Measurements from ENCODE around the gene GRID1.

The GRID1 gene

DNA sequence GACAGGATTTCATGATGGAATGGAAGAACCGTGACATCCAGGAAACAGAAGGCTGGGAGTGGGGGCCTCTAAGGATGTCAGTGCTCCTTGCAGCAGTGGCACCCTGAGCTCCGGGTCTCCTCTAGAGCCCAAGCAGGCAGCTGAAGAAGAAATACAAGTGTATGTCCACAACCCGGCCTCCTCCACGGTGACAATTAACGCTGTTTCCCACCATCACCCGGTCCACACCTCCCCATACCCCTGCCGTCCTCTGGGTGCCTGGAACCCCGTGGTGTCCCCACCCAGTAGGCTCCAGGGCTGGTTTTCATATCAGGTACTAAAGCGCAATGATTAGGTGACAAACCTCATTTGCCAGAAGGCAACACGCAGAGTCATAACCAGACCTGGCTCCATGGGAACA, 30.3 kb downstream of the GRID1 start:
- no peak for DNase-seq

DNA sequence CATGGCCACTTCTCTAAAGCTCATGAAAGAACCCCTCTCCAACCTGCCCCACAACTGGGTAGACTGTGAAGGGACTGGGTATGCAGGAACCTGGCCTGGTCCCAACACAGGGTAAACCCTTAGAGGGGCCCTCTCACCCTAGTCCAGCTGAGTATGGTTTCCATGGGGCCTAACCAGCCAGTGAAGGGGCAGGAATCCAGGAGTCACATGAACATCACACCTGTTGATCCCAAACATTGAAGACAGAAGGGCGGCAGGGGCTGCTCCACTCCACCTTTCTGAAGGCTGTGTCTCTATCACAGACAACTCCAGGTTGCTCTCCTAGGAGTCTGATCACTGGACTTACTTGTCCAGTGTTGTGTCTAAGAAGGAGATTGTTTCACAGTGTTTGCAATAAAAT, 30.8 kb downstream of the GRID1 start:
- DNase-seq, result no peak

DNA sequence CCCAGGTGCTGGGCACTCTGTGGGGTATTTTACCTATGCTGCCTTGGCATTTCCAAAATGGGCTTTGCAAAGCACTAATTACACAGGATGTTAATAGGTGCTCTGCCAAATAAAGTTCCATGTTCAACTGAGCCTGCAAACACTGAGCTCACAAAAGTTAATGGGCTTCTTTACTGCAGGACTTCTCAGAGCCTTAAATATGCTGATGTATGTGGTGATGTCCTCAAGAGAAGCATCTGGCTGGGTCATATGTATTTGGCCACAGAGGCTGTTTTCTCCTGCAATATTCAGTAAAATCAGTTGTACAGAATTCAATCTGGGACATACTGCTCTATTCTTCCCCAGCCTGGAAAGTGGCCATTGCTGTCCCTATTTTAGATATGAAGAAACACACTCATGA, 31.3 kb downstream of the GRID1 start:
- no peak for DNase-seq

GRCh38 chr10:86334488-86335085, 32.0 kb downstream of the GRID1 start:
- DNase-seq, result no peak

GRCh38 chr10:86333826-86334487, 32.6 kb downstream of the GRID1 start:
- no peak for DNase-seq

- no peak for DNase-seq
Measured at GRCh38 chr10:86331861-86332260, 34.7 kb downstream of the GRID1 start.

DNA sequence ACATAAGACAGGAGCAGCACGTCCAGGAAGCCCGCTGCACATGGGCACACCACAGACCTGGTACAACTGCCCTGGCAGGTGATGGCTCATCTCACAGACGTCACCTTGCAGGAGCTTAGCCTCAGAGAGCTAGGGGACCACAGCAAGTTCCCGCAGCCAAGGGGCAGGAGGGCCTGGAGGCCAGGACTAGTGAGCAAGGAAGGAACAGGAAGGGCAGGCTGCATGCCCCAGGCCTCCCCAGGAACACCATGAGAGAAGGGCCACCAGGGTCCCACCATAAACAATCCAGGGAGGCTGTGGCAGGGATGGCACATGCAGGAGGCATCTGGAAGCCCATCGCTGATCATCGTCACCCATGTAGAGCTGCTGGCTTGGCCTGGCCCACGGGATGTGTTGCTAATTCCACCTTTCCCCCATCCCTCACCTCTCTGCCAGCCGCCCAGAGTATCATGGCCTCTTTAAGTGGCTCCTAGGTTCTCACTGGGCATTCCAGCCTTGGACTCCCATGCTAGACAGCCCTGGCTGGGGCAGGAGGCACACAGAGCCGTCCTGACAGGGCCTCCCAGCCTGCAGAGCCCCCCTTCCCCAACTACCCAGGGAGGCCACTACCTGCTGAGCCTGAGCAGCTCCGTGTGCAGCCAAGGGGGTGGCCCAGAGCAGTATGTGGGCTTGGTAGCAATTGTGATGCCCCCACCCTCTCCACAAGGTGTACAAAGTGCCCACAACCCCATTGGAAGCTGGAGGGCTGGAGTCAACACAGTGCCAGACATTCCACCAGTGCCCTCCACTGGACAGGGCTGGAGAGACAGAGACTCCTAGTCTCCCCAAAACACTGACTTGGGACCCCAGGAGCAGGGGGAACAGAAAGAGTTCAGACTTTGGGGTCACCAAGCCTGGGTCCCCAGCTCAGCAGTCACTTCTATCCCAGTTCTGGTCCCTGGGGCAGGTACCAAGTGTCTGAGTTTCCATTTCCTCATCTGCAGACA, 35.5 kb downstream of the GRID1 start:
- DNase-seq, result no peak

GRCh38 chr10:86329896-86330680, 36.5 kb downstream of the GRID1 start:
- no peak for DNase-seq

DNA sequence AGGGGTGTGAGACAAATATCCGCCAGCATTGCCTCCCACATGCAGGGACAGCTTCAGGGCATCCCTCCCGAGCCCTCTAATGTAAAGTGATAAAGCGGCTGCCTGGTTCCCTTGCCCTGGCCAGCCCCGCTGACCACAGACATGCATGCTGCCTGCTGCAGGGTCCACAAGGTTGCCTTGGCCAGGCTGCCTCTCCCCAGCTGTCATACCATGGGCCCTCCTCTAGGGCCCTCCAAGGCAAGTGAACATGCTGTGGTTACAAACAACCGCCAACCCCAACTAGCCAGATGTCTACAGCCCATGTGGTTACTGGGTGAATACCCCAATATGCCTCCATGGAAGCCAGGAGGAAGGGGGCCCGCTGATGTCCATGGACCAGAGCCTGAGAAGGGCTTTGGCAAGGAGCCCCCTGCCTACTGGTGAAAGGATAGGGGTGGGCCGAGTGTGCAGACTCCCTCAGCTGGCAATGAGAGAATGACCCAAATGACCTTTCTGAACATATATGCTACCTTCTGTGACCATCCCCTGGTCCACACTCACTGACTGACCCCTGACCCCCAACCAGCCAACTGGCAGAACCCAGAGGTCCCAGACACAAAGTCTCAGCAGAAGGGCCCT, 37.4 kb downstream of the GRID1 start:
- DNase-seq, result no peak

DNA sequence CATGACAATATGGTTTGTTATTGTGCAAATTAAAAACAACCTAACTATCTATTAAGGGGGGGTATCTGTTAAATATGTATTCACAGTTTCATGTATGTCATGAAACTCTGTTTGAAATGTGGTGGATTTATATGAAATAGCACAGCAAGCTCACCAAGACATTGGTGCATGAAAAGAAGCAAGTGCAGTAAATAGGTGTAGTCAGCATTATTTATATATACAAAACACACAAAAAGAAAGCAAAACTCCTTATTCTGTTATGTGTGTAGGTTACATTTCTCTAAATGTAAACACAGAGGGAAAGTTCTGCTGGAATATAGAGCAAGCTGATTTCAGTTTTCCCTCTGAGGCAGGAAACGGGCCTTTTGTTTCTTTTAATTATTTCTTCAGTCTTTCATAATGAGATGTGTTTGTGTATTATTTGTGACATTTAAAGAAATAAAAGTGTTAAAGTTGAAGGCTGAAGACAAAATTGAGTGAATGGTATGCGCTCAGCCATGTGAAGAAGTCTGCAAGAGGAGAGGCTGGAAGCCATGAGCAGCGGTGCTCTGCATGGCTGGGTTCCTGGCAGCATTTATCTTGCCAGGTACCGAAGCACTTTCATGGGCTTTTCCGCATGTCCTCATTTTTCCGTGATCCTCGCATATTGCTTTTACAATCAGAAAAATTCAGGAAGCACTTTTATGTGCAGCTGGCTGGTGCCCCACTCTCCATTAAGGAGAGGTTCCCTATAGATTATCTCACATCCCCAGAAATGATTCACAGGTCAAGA, 38.5 kb downstream of the GRID1 start:
- no peak for DNase-seq

DNA sequence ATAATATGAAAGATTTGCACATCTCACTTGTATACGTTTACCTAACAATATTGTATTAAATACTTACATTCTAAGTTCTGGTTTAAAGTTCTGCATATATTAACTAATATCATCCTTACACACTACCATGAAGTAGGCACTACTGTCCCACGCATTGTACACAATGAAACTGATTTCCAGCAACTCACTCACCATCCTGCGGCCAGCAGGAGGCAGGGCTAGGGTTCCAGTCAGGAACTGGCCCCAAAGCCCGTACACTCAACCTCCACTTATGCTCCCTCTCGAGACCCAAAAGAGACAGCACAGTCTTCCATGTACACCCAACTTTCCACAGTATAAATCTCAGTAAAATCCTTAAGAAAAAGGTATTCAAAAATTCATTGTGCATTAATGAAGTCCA, 41.4 kb downstream of the GRID1 start:
- no peak for DNase-seq

DNA sequence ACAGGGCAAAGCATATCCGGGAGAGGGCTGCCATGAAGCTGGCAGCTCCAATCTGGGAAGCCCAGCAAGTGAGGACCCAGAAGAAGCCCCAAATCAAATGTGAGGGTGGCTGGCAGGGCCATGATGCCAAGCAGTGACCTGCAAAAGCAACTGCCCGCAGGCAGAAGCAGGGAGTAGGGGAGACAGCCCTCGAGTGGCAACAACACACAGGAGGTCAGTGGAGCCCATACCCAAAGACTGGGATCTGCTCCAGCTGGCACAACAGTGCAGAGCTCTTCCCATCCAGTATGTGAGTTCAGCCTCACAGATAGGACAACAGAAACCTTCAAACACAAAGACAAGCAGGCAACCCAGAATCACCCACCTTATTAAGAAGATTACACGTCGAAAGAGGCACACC, 45.0 kb downstream of the GRID1 start:
- no peak for DNase-seq

- DNase-seq, result no peak
Measured at GRCh38 chr10:86319676-86320075, 46.9 kb downstream of the GRID1 start.

- DNase-seq, result no peak
Measured at GRCh38 chr10:86317949-86318725, 48.5 kb downstream of the GRID1 start.

GRCh38 chr10:86316990-86317389, 49.6 kb downstream of the GRID1 start:
- DNase-seq, result no peak

DNA sequence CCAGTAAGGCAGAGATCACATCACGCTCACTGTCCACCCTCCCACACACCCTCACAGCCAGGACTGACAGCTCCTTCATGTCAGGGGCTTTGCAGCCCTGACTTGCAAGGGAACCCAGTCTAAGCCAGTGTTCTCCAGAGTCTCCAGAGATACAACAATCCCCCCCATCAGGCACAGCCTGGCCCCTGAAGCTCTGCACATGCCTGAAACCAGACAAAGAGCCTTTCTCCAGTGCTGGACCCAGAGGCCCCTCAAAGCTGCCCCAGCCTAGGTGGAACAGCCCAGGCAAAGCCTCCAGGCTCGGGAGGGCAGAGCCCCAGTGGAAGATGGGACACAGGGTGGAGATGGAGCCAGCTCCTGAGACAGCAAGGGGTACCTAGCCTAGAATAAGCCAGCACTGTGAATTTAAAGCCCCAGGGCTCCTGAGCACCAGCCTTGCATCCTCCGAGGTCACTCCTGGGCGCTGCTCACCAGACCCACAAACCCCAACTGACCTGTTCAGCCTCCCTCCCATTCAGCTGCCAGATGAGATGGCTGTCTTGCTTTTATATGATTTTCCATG, 50.2 kb downstream of the GRID1 start:
- DNase-seq, result no peak

GRCh38 chr10:86315549-86315942, 51.0 kb downstream of the GRID1 start:
- DNase-seq, result no peak

- no peak for DNase-seq
Measured at GRCh38 chr10:86314616-86315548, 51.7 kb downstream of the GRID1 start.

DNA sequence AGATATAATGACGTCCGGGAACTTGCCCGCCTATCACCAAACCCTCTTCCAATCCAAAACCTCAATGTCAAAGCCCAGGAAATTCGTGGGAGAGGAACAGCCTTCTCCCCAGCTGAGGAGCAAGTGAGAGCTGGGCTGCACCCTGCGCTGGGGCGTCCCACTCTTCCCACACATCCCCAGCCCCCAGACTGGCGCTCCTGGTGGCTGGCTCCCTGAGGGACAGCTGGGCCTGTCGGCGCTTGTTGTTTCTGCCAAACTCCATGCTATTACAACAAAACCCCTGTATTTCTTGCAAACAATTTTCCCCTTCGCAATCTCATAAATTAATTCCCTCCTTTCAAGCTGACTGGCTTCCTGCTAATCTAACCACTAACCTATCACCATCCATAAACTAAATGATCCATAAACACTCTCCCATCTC, 53.0 kb downstream of the GRID1 start:
- no peak for DNase-seq
